CD4-positive, CD25-positive, alpha-beta regulatory T cell (primary cell): ENCODE results near the gene IRF9. TPM values are rescaled to one million over a fixed set of nuclear protein-coding genes. Genes with fewer than 3 reads are reported as not detected.

Experiments
- ATAC-seq, 2 donors: fragments of 150-1000 bp; cut with Tn5 transposase; one replicate each; pipeline ENCODE4 v1.10.0; 2021; ENCODE audit warnings: low read depth in 2 of 2, moderate number of reproducible peaks in 2 of 2, moderate library complexity in 1 of 2
- DNase-seq, 3 donors: peaks; one replicate each; pipeline versions ENCODE4 v3.0.0 to v3.0.0-alpha.2; 2012 to 2022; ENCODE audit warnings: mixed read lengths in 1 of 3
- H3K27ac ChIP-seq: one replicate; pipeline ENCODE4 v1.7.0; 2013; ENCODE audit warnings: mild to moderate bottlenecking, low read length; ENCODE audit not compliant: insufficient read depth, poor library complexity, severe bottlenecking
- H3K27me3 ChIP-seq: one replicate; pipeline ENCODE4 v1.7.0; 2013; ENCODE audit warnings: low read length; ENCODE audit not compliant: control insufficient read depth, insufficient read depth
- H3K36me3 ChIP-seq: one replicate; pipeline ENCODE4 v1.7.0; 2013; ENCODE audit warnings: mild to moderate bottlenecking, low read length, moderate library complexity; ENCODE audit not compliant: control insufficient read depth, insufficient read depth
- H3K4me1 ChIP-seq: 2 replicates; pipeline ENCODE4 v1.7.0; 2013; ENCODE audit warnings: mild to moderate bottlenecking, low read length; ENCODE audit not compliant: insufficient read depth, control insufficient read depth, poor library complexity, severe bottlenecking
- H3K4me3 ChIP-seq: one replicate; pipeline ENCODE4 v1.7.0; 2013; ENCODE audit warnings: low read depth, mild to moderate bottlenecking, low read length, moderate library complexity
- H3K9me3 ChIP-seq, 2 experiments: 1 replicate in 1 of 2; 2 replicates in 1 of 2; pipeline ENCODE4 v1.7.0; 2013; ENCODE audit warnings: low read length in 2 of 2, mild to moderate bottlenecking in 1 of 2, moderate library complexity in 1 of 2; ENCODE audit not compliant: control insufficient read depth in 2 of 2
- H3K27ac Mint-ChIP-seq, 3 donors: one replicate each; pipeline ENCODE4 v1.8.0; 2020 to 2022; ENCODE audit warnings: mild to moderate bottlenecking in 3 of 3, mixed read lengths in 3 of 3, moderate library complexity in 2 of 3
- H3K27me3 Mint-ChIP-seq: one replicate; pipeline ENCODE4 v1.8.0; 2022; ENCODE audit warnings: mild to moderate bottlenecking, mixed read lengths
- H3K36me3 Mint-ChIP-seq: one replicate; pipeline ENCODE4 v1.8.0; 2020; ENCODE audit warnings: mixed read lengths
- H3K4me1 Mint-ChIP-seq, 4 donors: one replicate each; pipeline ENCODE4 v1.8.0; 2020 to 2022; ENCODE audit warnings: mixed read lengths in 4 of 4, mild to moderate bottlenecking in 1 of 4
- H3K4me3 Mint-ChIP-seq, 4 donors: one replicate each; pipeline ENCODE4 v1.8.0; 2020 to 2022; ENCODE audit warnings: mild to moderate bottlenecking in 4 of 4, mixed read lengths in 4 of 4, moderate library complexity in 3 of 4
- H3K9me3 Mint-ChIP-seq, 7 donors: one replicate each; pipeline ENCODE4 v1.8.0; 2020 to 2022; ENCODE audit warnings: mixed read lengths in 7 of 7, mild to moderate bottlenecking in 3 of 7, moderate library complexity in 2 of 7
- polyA plus RNA-seq, 4 donors: library from polyadenylated mRNA; unstranded; fragments of 300-500 nt; fragmentation: Illumina TruSeq; gene quantifications; one replicate each; pipeline ENCODE4 v1.2.3, GENCODE V29; 2021
- total RNA-seq: library from RNA; stranded (reverse); gene quantifications from one replicate; pipeline ENCODE4 v1.2.3, GENCODE V29; 2022

IRF9 gene
- total and polyA plus RNA-seq, 5 donors from 2014 or later: 105 to 369 (median 127) TPM

DNA sequence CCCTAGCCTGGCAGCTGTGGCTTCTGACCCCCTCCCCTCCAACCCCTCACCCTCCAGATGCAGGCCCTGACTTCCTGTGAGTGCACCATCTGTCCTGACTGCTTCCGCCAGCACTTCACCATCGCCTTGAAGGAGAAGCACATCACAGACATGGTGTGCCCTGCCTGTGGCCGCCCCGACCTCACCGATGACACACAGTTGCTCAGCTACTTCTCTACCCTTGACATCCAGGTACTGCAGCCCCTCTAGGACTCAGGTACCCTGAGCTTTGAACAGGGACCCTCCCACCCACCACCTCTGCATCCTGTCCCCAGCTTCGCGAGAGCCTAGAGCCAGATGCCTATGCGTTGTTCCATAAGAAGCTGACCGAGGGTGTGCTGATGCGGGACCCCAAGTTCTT is 6.0 kb upstream of the IRF9 start:
- Histone ChIP-seq H3K27me3 (no peaks in the 10 kb centered on the region), H3K4me1 (peaks cover 8% of the 10 kb centered on the region), H3K4me3 (no peak overlapping the region), H3K36me3 (peaks cover 69% of the 10 kb centered on the region), H3K9me3 (no peaks in the 10 kb centered on the region), H3K27ac (no peak overlapping the region)
- no peaks in the 10 kb centered on the region for H3K9me3 Mint-ChIP-seq
- H3K4me1 Mint-ChIP-seq: peaks cover 4 to 32% (median 8%) of the 10 kb centered on the region in 4 donors
- peak overlapping the region in 1 of 3 donors; percentile 74 for H3K27ac Mint-ChIP-seq
- no peaks in the 10 kb centered on the region for H3K27me3 Mint-ChIP-seq
- ATAC-seq (no peak), DNase-seq (no peak)
- peak overlapping the region in 1 of 4 donors; percentile 74 for H3K4me3 Mint-ChIP-seq
- H3K36me3 Mint-ChIP-seq: peaks cover 25% of the 10 kb centered on the region

DNA sequence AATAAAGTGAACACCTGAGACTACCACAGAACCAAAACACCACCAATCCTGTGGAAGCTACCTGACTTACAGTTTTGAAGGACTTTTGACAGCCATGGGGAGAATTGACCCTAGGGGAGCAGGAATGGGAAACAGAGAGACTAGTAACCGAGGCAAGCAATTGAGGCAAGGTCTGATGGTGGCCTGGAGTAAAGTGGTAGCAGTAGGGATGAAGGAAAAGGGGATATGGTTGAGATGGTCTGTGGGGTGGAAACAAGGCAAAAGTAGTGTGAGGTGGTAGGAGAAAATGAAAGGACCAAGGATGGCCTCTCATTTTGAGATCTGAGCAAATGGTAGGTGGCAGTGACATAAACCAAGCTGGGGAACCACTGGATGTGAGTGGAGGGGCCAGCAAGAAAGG is 4.2 kb upstream of the IRF9 start:
- DNase-seq (no peak), ATAC-seq (no peak)
- Mint-ChIP-seq H3K4me1 (peaks cover 4 to 38% (median 12%) of the 10 kb centered on the region in 4 donors), H3K27ac (peak overlapping the region in 2 of 3 donors; percentile 45 to 51), H3K9me3 (no peaks in the 10 kb centered on the region), H3K4me3 (peak overlapping the region in 1 of 4 donors; percentile 50), H3K27me3 (no peaks in the 10 kb centered on the region), H3K36me3 (peaks cover 31% of the 10 kb centered on the region)
- Histone ChIP-seq H3K36me3 (peaks cover 52% of the 10 kb centered on the region), H3K4me1 (peaks cover 16% of the 10 kb centered on the region), H3K27me3 (no peaks in the 10 kb centered on the region), H3K27ac (no peak overlapping the region), H3K9me3 (no peaks in the 10 kb centered on the region), H3K4me3 (no peak overlapping the region)

DNA sequence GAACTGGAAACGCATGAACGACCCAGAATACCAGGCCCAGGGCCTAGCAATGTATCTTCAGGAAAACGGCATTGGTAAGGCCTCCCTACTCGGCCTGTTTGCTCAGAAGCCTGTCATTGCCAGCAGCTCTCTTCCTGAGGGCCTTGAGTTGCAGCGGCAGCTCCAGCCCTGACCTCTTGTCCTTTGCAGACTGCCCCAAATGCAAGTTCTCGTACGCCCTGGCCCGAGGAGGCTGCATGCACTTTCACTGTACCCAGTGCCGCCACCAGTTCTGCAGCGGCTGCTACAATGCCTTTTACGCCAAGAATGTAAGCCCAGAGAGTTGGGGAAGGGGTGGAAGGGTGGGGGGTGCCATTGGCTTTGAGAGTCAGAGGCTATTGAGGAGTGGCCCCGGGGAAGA is 3.7 kb upstream of the IRF9 start:
- peaks cover 4 to 40% (median 14%) of the 10 kb centered on the region in 4 donors for H3K4me1 Mint-ChIP-seq
- peaks cover 34% of the 10 kb centered on the region for H3K36me3 Mint-ChIP-seq
- H3K9me3 ChIP-seq: no peaks in the 10 kb centered on the region
- peaks cover 47% of the 10 kb centered on the region for H3K36me3 ChIP-seq
- no peak for ATAC-seq
- H3K27ac Mint-ChIP-seq: peak overlapping the region in 1 of 3 donors; percentile 51
- no peaks in the 10 kb centered on the region for H3K9me3 Mint-ChIP-seq
- peak overlapping the region in 1 of 4 donors; percentile 50 for H3K4me3 Mint-ChIP-seq
- H3K4me3 ChIP-seq: no peak overlapping the region
- no peaks in the 10 kb centered on the region for H3K27me3 ChIP-seq
- no peak for DNase-seq
- H3K4me1 ChIP-seq: peaks cover 21% of the 10 kb centered on the region
- no peaks in the 10 kb centered on the region for H3K27me3 Mint-ChIP-seq
- no peak overlapping the region for H3K27ac ChIP-seq

- H3K36me3 ChIP-seq: peaks cover 58% of the 10 kb centered on the region
- peak overlapping the region; percentile 94 for H3K27ac ChIP-seq
- no peaks in the 10 kb centered on the region for H3K9me3 Mint-ChIP-seq
- peak overlapping the region; percentile 99 to 100 (median 99) for H3K27ac Mint-ChIP-seq
- DNase-seq (no peak), ATAC-seq (no peak)
- H3K4me3 ChIP-seq: no peak overlapping the region
- H3K4me1 Mint-ChIP-seq: peaks cover 0 to 59% (median 22%) of the 10 kb centered on the region in 4 donors
- no peaks in the 10 kb centered on the region for H3K27me3 ChIP-seq
- H3K27me3 Mint-ChIP-seq: no peaks in the 10 kb centered on the region
- H3K9me3 ChIP-seq: no peaks in the 10 kb centered on the region
- peak overlapping the region; percentile 24 to 99 (median 48) for H3K4me3 Mint-ChIP-seq
- H3K4me1 ChIP-seq: peaks cover 47% of the 10 kb centered on the region
- peaks cover 51% of the 10 kb centered on the region for H3K36me3 Mint-ChIP-seq
Measured at GRCh38 chr14:24159777-24160498, 1.1 kb upstream of the IRF9 start.

DNA sequence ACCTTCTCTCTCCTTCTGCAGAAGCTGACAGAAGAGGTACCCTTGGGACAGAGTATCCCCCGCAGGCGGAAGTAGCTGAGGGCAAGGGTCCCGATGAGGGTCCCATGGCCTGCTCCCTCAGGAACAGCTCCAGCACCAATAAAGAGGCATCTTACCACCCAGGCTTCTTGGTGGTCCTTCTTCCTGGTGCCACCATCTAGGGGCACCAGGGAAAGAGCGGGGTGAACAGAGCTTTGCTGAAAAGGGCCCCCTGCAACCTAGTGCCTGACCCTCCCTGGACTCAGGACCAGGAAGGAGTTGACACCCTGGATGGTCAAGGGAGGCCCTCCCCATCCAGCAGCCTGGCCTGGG is 591 bp upstream of the IRF9 start:
- peaks cover 0 to 64% (median 24%) of the 10 kb centered on the region in 4 donors for H3K4me1 Mint-ChIP-seq
- ATAC-seq (no peak), DNase-seq (no peak)
- peaks cover 53% of the 10 kb centered on the region for H3K36me3 Mint-ChIP-seq
- no peaks in the 10 kb centered on the region for H3K9me3 Mint-ChIP-seq
- Histone ChIP-seq H3K4me1 (peaks cover 53% of the 10 kb centered on the region), H3K4me3 (no peak overlapping the region), H3K27me3 (no peaks in the 10 kb centered on the region), H3K27ac (peak overlapping the region; percentile 94), H3K36me3 (peaks cover 58% of the 10 kb centered on the region), H3K9me3 (no peaks in the 10 kb centered on the region)
- H3K27ac Mint-ChIP-seq: peak overlapping the region; percentile 99 to 100 (median 99)
- H3K4me3 Mint-ChIP-seq: peak overlapping the region; percentile 58 to 100 (median 99)
- H3K27me3 Mint-ChIP-seq: no peaks in the 10 kb centered on the region

- no peaks in the 10 kb centered on the region for H3K9me3 ChIP-seq
- ATAC-seq (no peak), DNase-seq (peak in 1 of 3 donors; percentile 27)
- H3K4me3 ChIP-seq: peak overlapping the region; percentile 91
- Mint-ChIP-seq H3K27me3 (no peaks in the 10 kb centered on the region), H3K4me1 (peaks cover 7 to 65% (median 31%) of the 10 kb centered on the region in 4 donors), H3K27ac (peak overlapping the region; percentile 99 to 100 (median 99)), H3K4me3 (peak overlapping the region; percentile 93 to 100 (median 99)), H3K9me3 (no peaks in the 10 kb centered on the region), H3K36me3 (peaks cover 48% of the 10 kb centered on the region)
- no peaks in the 10 kb centered on the region for H3K27me3 ChIP-seq
- H3K4me1 ChIP-seq: peaks cover 53% of the 10 kb centered on the region
- peaks cover 58% of the 10 kb centered on the region for H3K36me3 ChIP-seq
- peak overlapping the region; percentile 94 for H3K27ac ChIP-seq
Measured at GRCh38 chr14:24162093-24162492, 1.0 kb downstream of the IRF9 start.

DNA sequence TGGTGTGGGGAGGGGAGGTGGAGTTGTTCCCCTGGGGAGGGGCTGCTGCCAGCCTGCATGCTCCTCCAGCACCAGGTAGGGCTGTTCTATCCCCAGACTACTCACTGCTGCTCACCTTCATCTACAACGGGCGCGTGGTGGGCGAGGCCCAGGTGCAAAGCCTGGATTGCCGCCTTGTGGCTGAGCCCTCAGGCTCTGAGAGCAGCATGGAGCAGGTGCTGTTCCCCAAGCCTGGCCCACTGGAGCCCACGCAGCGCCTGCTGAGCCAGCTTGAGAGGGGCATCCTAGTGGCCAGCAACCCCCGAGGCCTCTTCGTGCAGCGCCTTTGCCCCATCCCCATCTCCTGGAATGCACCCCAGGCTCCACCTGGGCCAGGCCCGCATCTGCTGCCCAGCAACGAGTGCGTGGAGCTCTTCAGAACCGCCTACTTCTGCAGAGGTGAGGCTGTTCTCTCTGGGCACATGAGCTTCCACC is 3.5 kb downstream of the IRF9 start:
- no peak overlapping the region for H3K27ac ChIP-seq
- peak overlapping the region in 1 of 3 donors; percentile 59 for H3K27ac Mint-ChIP-seq
- no peak for DNase-seq
- peaks cover 52% of the 10 kb centered on the region for H3K36me3 Mint-ChIP-seq
- H3K9me3 ChIP-seq: no peaks in the 10 kb centered on the region
- H3K9me3 Mint-ChIP-seq: no peaks in the 10 kb centered on the region
- H3K27me3 ChIP-seq: no peaks in the 10 kb centered on the region
- H3K4me3 Mint-ChIP-seq: peak overlapping the region in 3 of 4 donors; percentile 33 to 85 (median 67)
- peaks cover 52% of the 10 kb centered on the region for H3K4me1 ChIP-seq
- no peaks in the 10 kb centered on the region for H3K27me3 Mint-ChIP-seq
- H3K36me3 ChIP-seq: peaks cover 53% of the 10 kb centered on the region
- H3K4me1 Mint-ChIP-seq: peaks cover 7 to 75% (median 42%) of the 10 kb centered on the region in 4 donors
- no peak overlapping the region for H3K4me3 ChIP-seq
- ATAC-seq: no peak
